Thymus (tissue), 11 donors: ENCODE results near the gene RSPRY1. TPM values are rescaled to one million over a fixed set of nuclear protein-coding genes. Genes with fewer than 3 reads are reported as not detected.

Experiments
- DNase-seq, 9 donors: peaks; one replicate each; pipeline ENCODE4 v3.0.0-alpha.2; 2013; ENCODE audit warnings: low spot score in 9 of 9, low read depth in 6 of 9, missing footprints in 1 of 9
- H3K27ac ChIP-seq, 2 donors: one replicate each; pipeline ENCODE4 v1.5.1; 2013; ENCODE audit warnings: control low read depth in 1 of 2, low read depth in 1 of 2, low read length in 1 of 2, mild to moderate bottlenecking in 1 of 2, moderate library complexity in 1 of 2
- H3K27me3 ChIP-seq, 2 donors: one replicate each; pipeline ENCODE4 v1.5.1; 2013; ENCODE audit warnings: low read length in 1 of 2; ENCODE audit not compliant: control insufficient read depth in 2 of 2, insufficient read depth in 1 of 2
- H3K36me3 ChIP-seq, 2 donors: one replicate each; pipeline ENCODE4 v1.5.1; 2013; ENCODE audit warnings: low read length in 1 of 2, mild to moderate bottlenecking in 1 of 2, moderate library complexity in 1 of 2; ENCODE audit not compliant: control insufficient read depth in 2 of 2, insufficient read depth in 2 of 2
- H3K4me1 ChIP-seq, 2 donors: one replicate each; pipeline ENCODE4 v1.5.1; 2013; ENCODE audit warnings: low read length in 2 of 2; ENCODE audit not compliant: control insufficient read depth in 2 of 2, insufficient read depth in 2 of 2
- H3K4me3 ChIP-seq, 2 donors: one replicate each; pipeline ENCODE4 v1.5.1; 2013; ENCODE audit warnings: low read length in 2 of 2, control low read depth in 1 of 2, mild to moderate bottlenecking in 1 of 2
- H3K9me3 ChIP-seq, 2 donors: one replicate each; pipeline ENCODE4 v1.5.1; 2013; ENCODE audit warnings: low read length in 1 of 2, mild to moderate bottlenecking in 1 of 2; ENCODE audit not compliant: control insufficient read depth in 2 of 2, insufficient read depth in 1 of 2
- WGBS: extraction: QIAGEN DNeasy Blood & Tissue Kit; methylation state at CpG from one replicate; pipeline ENCODE4 v1.1.7; 2013; 5-methylcytosine and 5-hydroxymethylcytosine counted together
- polyA plus RNA-seq: library from polyadenylated mRNA; stranded (reverse); fragments of 200-250 nt; gene quantifications from one replicate; pipeline ENCODE4 v1.2.3, GENCODE V29; 2013
- total RNA-seq: library from RNA; stranded (reverse); fragments of 120-200 nt; gene quantifications from one replicate; pipeline ENCODE4 v1.2.4, GENCODE V29; 2013
- donor health status: healthy.

The RSPRY1 gene
- total and polyA plus RNA-seq, 2 donors: 19.4 to 29.6 TPM

DNA sequence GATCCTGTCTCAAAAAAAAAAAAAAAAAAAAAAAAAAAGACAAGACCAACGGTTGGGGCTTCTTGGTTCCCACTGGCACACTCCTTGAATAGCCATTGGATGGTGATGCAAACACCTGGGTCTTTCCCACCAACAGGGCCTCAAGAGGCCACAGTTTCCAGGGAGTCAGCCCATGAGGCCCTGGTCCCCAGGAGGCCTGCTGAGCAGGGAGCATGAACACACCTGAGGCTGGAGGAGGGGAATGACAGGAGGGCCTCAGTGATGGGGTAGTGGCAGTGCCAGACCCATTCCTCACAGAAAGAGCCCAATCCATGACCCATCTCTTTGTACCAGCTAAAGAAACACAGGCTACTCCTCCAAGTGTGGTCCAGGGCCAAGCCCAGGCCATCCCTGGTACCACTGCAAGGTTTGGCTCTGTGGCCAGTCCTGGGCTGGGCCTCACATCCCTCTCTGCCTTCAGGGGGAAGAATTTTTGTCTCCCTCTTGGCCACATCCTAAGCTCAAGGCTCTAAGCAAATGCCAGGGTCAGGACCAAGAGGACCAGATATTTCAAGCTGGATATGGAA lies 72.9 kb downstream of the RSPRY1 start:
- no peak for DNase-seq
- Histone ChIP-seq H3K36me3 (peaks cover 5 to 13% of the 10 kb centered on the region in 2 donors), H3K27me3 (no peaks in the 10 kb centered on the region), H3K4me1 (peaks cover 2 to 25% of the 10 kb centered on the region in 2 donors), H3K9me3 (no peaks in the 10 kb centered on the region), H3K4me3 (no peak overlapping the region), H3K27ac (no peak overlapping the region)
- WGBS: 95% methylated on average over 1 of the region's 1 CpG

DNA sequence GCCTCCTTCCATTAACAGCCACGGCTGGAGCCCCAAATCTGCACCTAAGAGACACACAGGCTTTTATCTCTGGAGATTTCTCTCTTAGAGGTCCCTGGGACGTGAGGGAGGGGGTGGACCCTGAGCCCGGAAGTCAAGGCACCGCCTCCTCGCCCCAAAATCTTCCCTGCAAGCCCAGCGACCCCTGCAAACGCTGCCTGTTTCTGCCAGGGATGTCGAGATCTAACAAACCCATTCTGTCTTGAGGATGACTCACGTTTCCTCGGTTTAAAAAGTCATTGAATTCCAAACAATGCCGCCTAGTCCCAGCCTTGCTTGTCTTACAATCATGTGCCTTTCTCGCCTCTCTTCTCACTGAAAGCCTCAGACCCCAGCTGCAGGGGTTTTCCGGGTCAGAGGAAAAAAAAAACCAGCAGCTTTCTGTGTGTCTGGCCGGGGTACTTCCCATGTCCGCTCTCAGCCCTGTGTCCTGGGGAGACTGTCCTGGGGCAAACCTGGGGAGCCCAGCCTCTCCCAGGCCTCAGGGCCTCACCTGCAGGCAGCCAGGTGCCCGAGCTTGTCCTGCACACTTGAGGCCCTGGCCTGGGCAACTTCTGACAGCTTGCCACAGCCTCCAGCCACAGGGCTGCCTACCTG lies 74.3 kb downstream of the RSPRY1 start:
- H3K27me3 ChIP-seq: no peaks in the 10 kb centered on the region
- peak in 5 of 9 donors; percentile 53 to 81 (median 58) for DNase-seq
- 53% methylated on average over 16 of the region's 16 CpGs for WGBS
- peak overlapping the region; percentile 72 to 81 for H3K27ac ChIP-seq
- H3K9me3 ChIP-seq: no peaks in the 10 kb centered on the region
- H3K36me3 ChIP-seq: peaks cover 5 to 13% of the 10 kb centered on the region in 2 donors
- H3K4me3 ChIP-seq: peak overlapping the region in 1 of 2 donors; percentile 6
- H3K4me1 ChIP-seq: peaks cover 8 to 39% of the 10 kb centered on the region in 2 donors

GRCh38 chr16:57261806-57262205 lies 75.7 kb downstream of the RSPRY1 start:
- 97% methylated on average over 9 of the region's 9 CpGs for WGBS
- DNase-seq: no peak
- H3K27ac ChIP-seq: no peak overlapping the region

DNA sequence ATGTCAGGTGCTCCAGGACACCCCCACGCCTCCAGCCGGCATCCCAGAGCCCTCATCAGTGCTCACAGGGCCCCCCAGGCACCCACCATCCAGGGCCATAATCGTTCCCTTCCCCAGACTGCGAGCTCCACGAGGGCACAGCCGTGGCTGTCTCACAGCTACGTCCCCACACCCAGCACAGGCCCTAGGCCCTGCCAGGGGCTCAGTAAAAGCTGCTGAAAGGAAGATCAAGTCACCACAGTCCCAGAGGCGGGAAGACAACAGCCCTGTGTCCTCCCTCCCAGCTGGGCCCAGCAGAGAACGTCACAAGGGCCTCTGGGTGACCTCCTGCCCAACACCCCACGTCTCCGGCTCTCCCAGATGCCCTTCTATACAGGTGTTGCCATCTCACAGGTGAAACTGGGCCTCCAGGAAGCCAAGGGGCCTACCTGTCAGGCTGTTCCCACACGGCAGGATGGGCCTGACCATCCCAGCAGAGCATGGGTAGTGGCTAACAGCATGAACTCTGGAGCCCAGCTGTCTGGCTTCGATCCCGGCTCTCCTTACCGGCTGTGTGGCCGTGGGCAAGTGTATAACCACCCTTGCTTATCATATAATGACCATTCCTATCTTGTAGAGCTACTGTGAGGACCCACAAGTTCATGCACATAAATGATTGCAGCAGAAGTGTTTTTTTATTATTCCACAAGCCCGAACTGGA lies 76.9 kb downstream of the RSPRY1 start:
- no peak for DNase-seq

More at GRCh38 chr16:57261806-57262205, 75.7 kb downstream of the RSPRY1 start:
- Histone ChIP-seq H3K27me3 (no peaks in the 10 kb centered on the region), H3K4me3 (no peak overlapping the region), H3K36me3 (peaks cover 0 to 2% of the 10 kb centered on the region in 2 donors), H3K4me1 (peaks cover 21 to 52% of the 10 kb centered on the region in 2 donors), H3K9me3 (no peaks in the 10 kb centered on the region)

DNA sequence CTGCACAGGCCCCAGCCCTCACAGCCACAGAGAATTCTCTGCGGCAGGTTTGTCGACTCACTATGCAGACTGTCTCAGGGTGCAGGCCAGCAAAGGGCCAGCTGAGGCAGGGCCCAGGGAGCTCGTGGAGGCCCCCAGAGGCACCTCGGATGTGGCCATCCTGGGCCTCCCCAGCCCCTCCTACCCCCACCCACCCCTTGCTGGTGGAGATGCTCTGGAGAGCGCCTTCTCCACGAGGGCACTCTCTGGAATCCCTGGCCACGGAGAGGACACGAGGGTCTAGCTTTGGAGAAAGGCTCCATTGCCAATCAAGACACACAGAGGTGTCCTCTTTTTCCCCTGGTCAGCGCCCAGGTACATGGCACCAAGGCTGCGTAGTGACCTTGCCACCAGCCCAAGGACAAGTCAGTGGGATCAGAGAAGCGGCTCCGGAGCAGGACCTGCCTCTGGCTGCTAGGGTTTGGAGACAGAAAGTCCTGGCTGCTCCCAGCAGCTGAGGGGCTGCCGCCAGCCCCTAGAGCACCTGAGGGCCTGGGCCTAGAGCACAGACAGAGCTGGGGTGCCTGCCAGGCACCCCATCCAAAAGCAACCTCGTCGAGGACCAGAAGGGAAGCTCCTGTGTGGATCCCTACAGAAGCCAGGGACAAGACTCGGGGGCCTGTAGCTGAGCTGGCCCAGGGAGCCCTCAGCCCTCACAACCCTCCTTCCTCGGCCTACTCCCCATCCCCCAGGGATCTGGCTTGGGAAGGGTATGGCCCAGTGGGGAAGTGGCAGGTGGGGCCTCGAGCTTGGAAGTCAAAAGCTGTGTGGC lies 77.6 kb downstream of the RSPRY1 start:
- DNase-seq: no peak

More for the DNA sequence above, 76.9 kb downstream of the RSPRY1 start:
- Histone ChIP-seq H3K9me3 (no peaks in the 10 kb centered on the region), H3K27me3 (no peaks in the 10 kb centered on the region), H3K4me1 (peaks cover 27 to 64% of the 10 kb centered on the region in 2 donors), H3K27ac (peak overlapping the region in 1 of 2 donors; percentile 1), H3K4me3 (no peak overlapping the region), H3K36me3 (no peaks in the 10 kb centered on the region)
- WGBS: 96% methylated on average over 17 of the region's 17 CpGs

DNA sequence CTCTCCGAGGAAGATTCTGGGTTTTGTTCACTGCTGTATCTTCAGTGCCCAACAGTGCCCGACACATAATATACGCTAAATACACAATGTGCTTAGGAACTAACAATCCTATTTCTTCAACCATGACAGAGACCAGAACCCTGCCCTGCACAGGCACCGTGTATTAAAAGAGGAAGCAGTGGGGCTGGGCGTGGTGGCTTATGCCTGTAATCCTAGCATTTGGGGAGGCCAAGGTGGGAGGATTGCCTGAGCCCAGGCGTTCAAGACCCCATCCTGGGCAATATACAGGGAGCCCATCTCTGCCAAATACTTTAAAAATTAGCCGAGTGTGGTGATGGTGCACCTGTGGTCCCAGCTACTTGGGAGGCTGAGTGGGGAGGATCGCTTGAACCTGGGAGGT lies 78.3 kb downstream of the RSPRY1 start:
- WGBS: 89% methylated on average over 8 of the region's 8 CpGs
- Histone ChIP-seq H3K4me3 (no peak overlapping the region), H3K27me3 (no peaks in the 10 kb centered on the region), H3K9me3 (no peaks in the 10 kb centered on the region), H3K36me3 (no peaks in the 10 kb centered on the region), H3K27ac (no peak overlapping the region), H3K4me1 (peaks cover 40 to 74% of the 10 kb centered on the region in 2 donors)
- DNase-seq: no peak

More for the DNA sequence above, 77.6 kb downstream of the RSPRY1 start:
- no peaks in the 10 kb centered on the region for H3K9me3 ChIP-seq
- no peaks in the 10 kb centered on the region for H3K36me3 ChIP-seq
- WGBS: 96% methylated on average over 18 of the region's 18 CpGs
- no peaks in the 10 kb centered on the region for H3K27me3 ChIP-seq
- H3K27ac ChIP-seq: peak overlapping the region in 1 of 2 donors; percentile 1
- H3K4me1 ChIP-seq: peaks cover 34 to 72% of the 10 kb centered on the region in 2 donors
- no peak overlapping the region for H3K4me3 ChIP-seq

DNA sequence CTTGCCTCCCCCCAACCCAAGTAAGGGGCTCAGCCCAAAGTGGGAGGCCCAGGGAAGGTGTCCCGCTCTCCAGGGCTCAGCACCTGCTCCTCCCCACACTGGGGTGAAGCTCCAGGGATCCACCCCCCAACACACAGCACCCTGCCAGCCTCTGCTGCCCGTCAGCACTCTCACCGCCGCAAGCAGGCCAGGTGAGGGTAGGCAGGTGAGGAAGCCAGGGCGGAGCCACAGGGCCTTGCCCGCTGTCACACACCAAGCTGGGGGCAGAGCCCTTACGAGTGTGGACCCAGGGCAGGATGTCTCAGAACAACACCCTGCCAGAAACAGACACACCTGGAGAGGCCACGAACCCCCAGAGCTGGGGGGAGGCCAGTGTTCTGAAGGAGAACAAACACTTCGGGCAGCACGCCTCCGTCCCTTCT lies 78.8 kb downstream of the RSPRY1 start:
- DNase-seq: peak in 2 of 9 donors; percentile 30 to 55
- H3K27me3 ChIP-seq: no peaks in the 10 kb centered on the region
- H3K27ac ChIP-seq: peak overlapping the region; percentile 74 to 95
- 77% methylated on average over 11 of the region's 11 CpGs for WGBS
- no peak overlapping the region for H3K4me3 ChIP-seq
- no peaks in the 10 kb centered on the region for H3K36me3 ChIP-seq
- H3K9me3 ChIP-seq: no peaks in the 10 kb centered on the region
- peaks cover 42 to 70% of the 10 kb centered on the region in 2 donors for H3K4me1 ChIP-seq

- H3K27ac ChIP-seq: peak overlapping the region; percentile 81 to 95
These were observed 79.9 kb downstream of the RSPRY1 start for GRCh38 chr16:57265850-57266530.

More at GRCh38 chr16:57265850-57266530, 79.9 kb downstream of the RSPRY1 start:
- Histone ChIP-seq H3K9me3 (no peaks in the 10 kb centered on the region), H3K27me3 (no peaks in the 10 kb centered on the region), H3K36me3 (no peaks in the 10 kb centered on the region), H3K4me1 (peaks cover 40 to 64% of the 10 kb centered on the region in 2 donors), H3K4me3 (no peak overlapping the region)
- peak in 1 of 9 donors; percentile 22 for DNase-seq
- WGBS: 92% methylated on average over 16 of the region's 16 CpGs
